H9 (cell line): ENCODE results near the gene ULK1. TPM values are rescaled to one million over a fixed set of nuclear protein-coding genes. Genes with fewer than 3 reads are reported as not detected.

ENCODE experiments used
- DNase-seq: peaks from one replicate; pipeline ENCODE4 v3.0.0-alpha.2; 2017
- H2AFZ ChIP-seq: one replicate; pipeline ENCODE4 v1.6.1; 2013; ENCODE audit warnings: mild to moderate bottlenecking, low read length, control low read depth, moderate library complexity
- H2AK5ac ChIP-seq: 2 replicates; pipeline ENCODE4 v1.6.1; 2013; ENCODE audit warnings: low read length, control low read depth, mixed read lengths; ENCODE audit not compliant: insufficient read length
- H2BK120ac ChIP-seq: one replicate; pipeline ENCODE4 v1.6.1; 2013; ENCODE audit warnings: low read depth, mild to moderate bottlenecking, low read length, control low read depth, inconsistent platforms; ENCODE audit not compliant: poor library complexity, severe bottlenecking
- H2BK12ac ChIP-seq: 2 replicates; pipeline ENCODE4 v1.6.1; 2013; ENCODE audit warnings: low read length, control low read depth, mixed read lengths, low read depth; ENCODE audit not compliant: insufficient read length
- H2BK15ac ChIP-seq: 2 replicates; pipeline ENCODE4 v1.6.1; 2013; ENCODE audit warnings: low read depth, low read length, control low read depth
- H2BK20ac ChIP-seq: one replicate; pipeline ENCODE4 v1.6.1; 2013; ENCODE audit warnings: low read depth, mild to moderate bottlenecking, low read length, control low read depth, inconsistent platforms; ENCODE audit not compliant: poor library complexity, severe bottlenecking
- H2BK5ac ChIP-seq: 2 replicates; pipeline ENCODE4 v1.6.1; 2013; ENCODE audit warnings: low read length, control low read depth, mixed read lengths; ENCODE audit not compliant: insufficient read length
- H3K14ac ChIP-seq: 2 replicates; pipeline ENCODE4 v1.6.1; 2013; ENCODE audit warnings: low read length, control low read depth; ENCODE audit not compliant: insufficient read depth
- H3K18ac ChIP-seq: 2 replicates; pipeline ENCODE4 v1.6.1; 2013; ENCODE audit warnings: low read depth, mild to moderate bottlenecking, mixed read lengths, low read length, control low read depth; ENCODE audit not compliant: insufficient read length
- H3K23ac ChIP-seq: 2 replicates; pipeline ENCODE4 v1.6.1; 2013; ENCODE audit warnings: low read length, control low read depth, mixed read lengths, low read depth; ENCODE audit not compliant: insufficient read length
- H3K23me2 ChIP-seq: 2 replicates; pipeline ENCODE4 v1.6.1; 2013; ENCODE audit warnings: low read depth, mild to moderate bottlenecking, mixed read lengths, low read length, control low read depth; ENCODE audit not compliant: insufficient read length, poor library complexity, severe bottlenecking
- H3K27ac ChIP-seq: 2 replicates; pipeline ENCODE4 v1.5.1; 2013; ENCODE audit warnings: low read length, control low read depth, mixed read lengths, low read depth; ENCODE audit not compliant: insufficient read length
- H3K27me3 ChIP-seq: 2 replicates; pipeline ENCODE4 v1.6.1; 2013; ENCODE audit warnings: low read length, control low read depth, inconsistent platforms; ENCODE audit not compliant: insufficient read depth
- H3K4ac ChIP-seq: 2 replicates; pipeline ENCODE4 v1.6.1; 2013; ENCODE audit warnings: low read depth, mild to moderate bottlenecking, control low read depth, inconsistent platforms, low read length, moderate library complexity
- H3K4me1 ChIP-seq: 2 replicates; pipeline ENCODE4 v1.6.1; 2013; ENCODE audit warnings: low read length, control low read depth, inconsistent platforms; ENCODE audit not compliant: insufficient read depth
- H3K4me2 ChIP-seq: 2 replicates; pipeline ENCODE4 v1.6.1; 2013; ENCODE audit warnings: low read length, control low read depth, mixed read lengths; ENCODE audit not compliant: insufficient read length, insufficient read depth
- H3K56ac ChIP-seq: 2 replicates; pipeline ENCODE4 v1.6.1; 2013; ENCODE audit warnings: low read depth, mild to moderate bottlenecking, mixed read lengths, low read length, control low read depth; ENCODE audit not compliant: insufficient read length
- H3K79me1 ChIP-seq: 2 replicates; pipeline ENCODE4 v1.6.1; 2013; ENCODE audit warnings: low read depth, mild to moderate bottlenecking, moderate library complexity, low read length, control low read depth, inconsistent platforms; ENCODE audit not compliant: insufficient read depth, poor library complexity, severe bottlenecking
- H3K79me2 ChIP-seq: 2 replicates; pipeline ENCODE4 v1.6.1; 2013; ENCODE audit warnings: low read length, control low read depth, inconsistent platforms; ENCODE audit not compliant: insufficient read depth
- H3K9ac ChIP-seq: 2 replicates; pipeline ENCODE4 v1.6.1; 2013; ENCODE audit warnings: low read length, control low read depth, mixed read lengths; ENCODE audit not compliant: insufficient read length; ENCODE audit errors: extremely low read depth
- H3K9me3 ChIP-seq: one replicate; pipeline ENCODE4 v1.6.1; 2013; ENCODE audit warnings: low read depth, low read length, inconsistent platforms; ENCODE audit not compliant: control insufficient read depth
- H3T11ph ChIP-seq: one replicate; pipeline ENCODE4 v1.6.1; 2013; ENCODE audit warnings: mild to moderate bottlenecking, low read length, control low read depth, inconsistent platforms
- H4K20me1 ChIP-seq: one replicate; pipeline ENCODE4 v1.6.1; 2013; ENCODE audit not compliant: control insufficient read depth, insufficient read length, insufficient read depth
- H4K5ac ChIP-seq: 2 replicates; pipeline ENCODE4 v1.6.1; 2013; ENCODE audit warnings: low read depth, mild to moderate bottlenecking, mixed read lengths, low read length, control low read depth; ENCODE audit not compliant: insufficient read length
- H4K8ac ChIP-seq: replicated peaks from 2 replicates; pipeline ENCODE4 v1.6.1; 2013; ENCODE audit warnings: low read length, control low read depth, mixed read lengths, low read depth; ENCODE audit not compliant: insufficient read length
- H4K91ac ChIP-seq: 2 replicates; pipeline ENCODE4 v1.6.1; 2013; ENCODE audit warnings: low read depth, mild to moderate bottlenecking, moderate library complexity, mixed read lengths, low read length, control low read depth; ENCODE audit not compliant: insufficient read length
- H3K27ac Mint-ChIP-seq, 3 experiments: 2 replicates in 2 of 3; 3 replicates in 1 of 3; pipeline ENCODE4 v1.8.0; 2020 to 2021; ENCODE audit warnings: mixed read lengths in 3 of 3, mild to moderate bottlenecking in 1 of 3, moderate library complexity in 1 of 3
- H3K27me3 Mint-ChIP-seq: 2 replicates; pipeline ENCODE4 v1.8.0; 2021; ENCODE audit warnings: low read depth, mild to moderate bottlenecking, moderate library complexity, mixed read lengths
- H3K36me3 Mint-ChIP-seq, 3 experiments: 2 replicates in 2 of 3; 3 replicates in 1 of 3; pipeline ENCODE4 v1.8.0; 2020 to 2021; ENCODE audit warnings: low read depth in 3 of 3, mixed read lengths in 3 of 3; ENCODE audit not compliant: insufficient read depth in 1 of 3
- H3K4me1 Mint-ChIP-seq, 2 experiments: 2 replicates each; pipeline ENCODE4 v1.8.0; 2020; ENCODE audit warnings: mixed read lengths in 2 of 2
- H3K4me3 Mint-ChIP-seq, 2 experiments: 2 replicates in 1 of 2; 3 replicates in 1 of 2; pipeline ENCODE4 v1.8.0; 2020 to 2021; ENCODE audit warnings: mild to moderate bottlenecking in 2 of 2, mixed read lengths in 2 of 2, moderate library complexity in 1 of 2
- H3K9me3 Mint-ChIP-seq, 2 experiments: 2 replicates in 1 of 2; 3 replicates in 1 of 2; pipeline ENCODE4 v1.8.0; 2020; ENCODE audit warnings: mild to moderate bottlenecking in 2 of 2, mixed read lengths in 2 of 2, moderate library complexity in 1 of 2
- WGBS: extraction: QIAGEN DNeasy Blood & Tissue Kit; methylation state at CpG from one replicate; pipeline ENCODE4 v1.1.7; 2013; ENCODE audit warnings: missing lambda C conversion rate, low lambda C conversion rate, mixed read lengths; ENCODE audit not compliant: insufficient read length; ENCODE audit errors: extremely low coverage; 5-methylcytosine and 5-hydroxymethylcytosine counted together
- total RNA-seq: library from RNA; stranded (reverse); gene quantifications from 2 replicates; pipeline ENCODE4 v1.2.1, GENCODE V29; 2021
- TF ChIP-seq, protein P1 (sequence below): fragments of 200-600 bp; sonication (generic); conservative IDR thresholded peaks from 3 replicates; pipeline ENCODE4 v1.8.0; 2021; ENCODE audit warnings: antibody characterized with exemption, mild to moderate bottlenecking

ULK1 gene
- total RNA-seq, 1 experiment from 2014 or later: 57.2 TPM

- no peak overlapping the region for H3K27ac Mint-ChIP-seq
- TF ChIP-seq, protein P1, sequence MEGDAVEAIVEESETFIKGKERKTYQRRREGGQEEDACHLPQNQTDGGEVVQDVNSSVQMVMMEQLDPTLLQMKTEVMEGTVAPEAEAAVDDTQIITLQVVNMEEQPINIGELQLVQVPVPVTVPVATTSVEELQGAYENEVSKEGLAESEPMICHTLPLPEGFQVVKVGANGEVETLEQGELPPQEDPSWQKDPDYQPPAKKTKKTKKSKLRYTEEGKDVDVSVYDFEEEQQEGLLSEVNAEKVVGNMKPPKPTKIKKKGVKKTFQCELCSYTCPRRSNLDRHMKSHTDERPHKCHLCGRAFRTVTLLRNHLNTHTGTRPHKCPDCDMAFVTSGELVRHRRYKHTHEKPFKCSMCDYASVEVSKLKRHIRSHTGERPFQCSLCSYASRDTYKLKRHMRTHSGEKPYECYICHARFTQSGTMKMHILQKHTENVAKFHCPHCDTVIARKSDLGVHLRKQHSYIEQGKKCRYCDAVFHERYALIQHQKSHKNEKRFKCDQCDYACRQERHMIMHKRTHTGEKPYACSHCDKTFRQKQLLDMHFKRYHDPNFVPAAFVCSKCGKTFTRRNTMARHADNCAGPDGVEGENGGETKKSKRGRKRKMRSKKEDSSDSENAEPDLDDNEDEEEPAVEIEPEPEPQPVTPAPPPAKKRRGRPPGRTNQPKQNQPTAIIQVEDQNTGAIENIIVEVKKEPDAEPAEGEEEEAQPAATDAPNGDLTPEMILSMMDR: no peak
- H2BK12ac ChIP-seq: no peak overlapping the region
- H4K5ac ChIP-seq: no peak overlapping the region
- no peak overlapping the region for H2BK20ac ChIP-seq
- no peak overlapping the region for H3K23ac ChIP-seq
- H3K79me2 ChIP-seq: no peaks in the 10 kb centered on the region
- H2AFZ ChIP-seq: no peak overlapping the region
- H3T11ph ChIP-seq: no peak overlapping the region
- H3K27me3 Mint-ChIP-seq: no peaks in the 10 kb centered on the region
- no peak overlapping the region for H2BK120ac ChIP-seq
- DNase-seq: no peak
- H3K23me2 ChIP-seq: no peaks in the 10 kb centered on the region
- no peak overlapping the region for H3K18ac ChIP-seq
- no peaks in the 10 kb centered on the region for H3K27me3 ChIP-seq
- no CpG with 5 or more reads among the region's 37 CpGs for WGBS
- no peak overlapping the region for H2AK5ac ChIP-seq
- H3K27ac ChIP-seq: no peak overlapping the region
- no peak overlapping the region for H3K4ac ChIP-seq
- H3K9me3 Mint-ChIP-seq: no peaks in the 10 kb centered on the region
- no peaks in the 10 kb centered on the region for H3K4me1 Mint-ChIP-seq
- no peak overlapping the region for H2BK15ac ChIP-seq
- peaks cover 5 to 46% (median 34%) of the 10 kb centered on the region in 3 experiments for H3K36me3 Mint-ChIP-seq
- H3K9me3 ChIP-seq: no peaks in the 10 kb centered on the region
- no peak overlapping the region for H2BK5ac ChIP-seq
- no peak overlapping the region for H4K8ac ChIP-seq
- H3K4me2 ChIP-seq: no peak overlapping the region
- H4K20me1 ChIP-seq: peaks cover 3% of the 10 kb centered on the region
- no peak overlapping the region for H3K4me3 Mint-ChIP-seq
- no peak overlapping the region for H4K91ac ChIP-seq
- H3K79me1 ChIP-seq: no peaks in the 10 kb centered on the region
- H3K56ac ChIP-seq: no peak overlapping the region
- no peaks in the 10 kb centered on the region for H3K4me1 ChIP-seq
- H3K9ac ChIP-seq: no peak overlapping the region
- no peak overlapping the region for H3K14ac ChIP-seq
These were observed 25.1 kb downstream of the ULK1 start for GRCh38 chr12:131919366-131920156.
